Karpas-422 (cell line): ENCODE measurements around the gene STK32B. TPM values are rescaled to one million over a fixed set of nuclear protein-coding genes. Genes with fewer than 3 reads are reported as not detected.

Experiments used
- DNase-seq: peaks from one replicate; pipeline ENCODE4 v3.0.0-alpha.2; 2015
- H2AFZ ChIP-seq: fragments of 200-600 bp; sonication (generic); 2 replicates; pipeline ENCODE4 v1.6.1; 2014; ENCODE audit warnings: antibody characterized with exemption, low read length, mixed read lengths
- H3K27ac ChIP-seq: fragments of 200-600 bp; sonication (generic); 2 replicates; pipeline ENCODE4 v1.5.1; 2014; ENCODE audit warnings: mild to moderate bottlenecking, low read length, moderate library complexity
- H3K27me3 ChIP-seq: fragments of 200-600 bp; sonication (generic); 2 replicates; pipeline ENCODE4 v1.6.1; 2014; ENCODE audit warnings: low read length, mixed read lengths
- H3K36me3 ChIP-seq: fragments of 200-600 bp; sonication (generic); 2 replicates; pipeline ENCODE4 v1.6.1; 2014; ENCODE audit warnings: low read length, mixed read lengths; ENCODE audit not compliant: insufficient read depth
- H3K4me1 ChIP-seq: fragments of 200-600 bp; sonication (generic); 2 replicates; pipeline ENCODE4 v1.6.1; 2014; ENCODE audit warnings: mild to moderate bottlenecking, low read length, mixed read lengths
- H3K4me2 ChIP-seq: fragments of 200-600 bp; sonication (generic); 2 replicates; pipeline ENCODE4 v1.6.1; 2014; ENCODE audit warnings: low read length, low read depth, mild to moderate bottlenecking; ENCODE audit not compliant: poor library complexity, severe bottlenecking
- H3K4me3 ChIP-seq: fragments of 200-600 bp; sonication (generic); 2 replicates; pipeline ENCODE4 v1.5.1; 2014; ENCODE audit warnings: mild to moderate bottlenecking, antibody characterized with exemption, low read length, mixed read lengths
- H3K79me2 ChIP-seq: fragments of 200-600 bp; sonication (generic); 2 replicates; pipeline ENCODE4 v1.6.1; 2014; ENCODE audit warnings: mild to moderate bottlenecking, low read length, mixed read lengths
- H3K9ac ChIP-seq: fragments of 200-600 bp; sonication (generic); 2 replicates; pipeline ENCODE4 v1.6.0; 2014; ENCODE audit warnings: low read length
- H3K9me2 ChIP-seq: fragments of 200-600 bp; sonication (generic), shearing (Covaris generic); replicated peaks from 2 replicates; pipeline ENCODE4 v1.6.0; 2014; ENCODE audit warnings: mild to moderate bottlenecking, low read length, moderate library complexity; ENCODE audit not compliant: insufficient read depth
- H3K9me3 ChIP-seq: fragments of 300-700, 200-600 bp; sonication (generic); 2 replicates; pipeline ENCODE4 v1.6.1; 2014; ENCODE audit warnings: low read length, mixed read lengths
- H4K20me1 ChIP-seq: fragments of 200-600 bp; sonication (generic); 2 replicates; pipeline ENCODE4 v1.6.1; 2014; ENCODE audit warnings: mild to moderate bottlenecking, antibody characterized with exemption, low read length, low read depth; ENCODE audit not compliant: insufficient read depth
- total RNA-seq: library from RNA; depleted of rRNA; stranded (reverse); fragments of >200 nt; shearing (Covaris generic); gene quantifications from 2 replicates; pipeline ENCODE4 v1.2.3, GENCODE V29; 2014; ENCODE audit warnings: low replicate concordance

STK32B gene
- total RNA-seq, 1 experiment from 2014 or later, result not detected

DNA sequence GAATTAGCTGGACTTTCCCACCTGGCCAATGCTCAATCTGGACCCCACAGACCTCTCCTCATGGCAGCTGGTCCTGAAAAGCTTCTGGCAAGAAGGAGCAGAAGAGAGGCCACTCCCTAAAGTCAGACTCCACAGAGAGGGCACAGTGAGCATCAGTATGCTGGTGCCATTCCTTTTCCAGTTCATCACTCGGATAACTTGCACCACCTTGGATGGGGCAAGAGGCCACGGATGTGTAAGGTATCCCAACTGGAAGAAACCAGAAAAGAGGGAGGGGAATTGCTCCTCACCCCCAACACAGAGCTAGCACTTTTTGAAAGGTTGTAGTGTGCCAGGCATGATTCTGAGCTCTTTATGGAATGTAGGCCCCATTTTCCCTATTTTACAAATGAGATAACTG lies 85.9 kb downstream of the STK32B start:
- no peaks in the 10 kb centered on the region for H3K79me2 ChIP-seq
- H3K4me2 ChIP-seq, result no peak overlapping the region
- no peak overlapping the region for H3K9ac ChIP-seq
- no peak for DNase-seq
- H3K4me1 ChIP-seq, result no peaks in the 10 kb centered on the region
- H3K27me3 ChIP-seq, result no peaks in the 10 kb centered on the region
- H3K4me3 ChIP-seq, result no peak overlapping the region
- no peak overlapping the region for H3K27ac ChIP-seq
- no peak overlapping the region for H2AFZ ChIP-seq
- H4K20me1 ChIP-seq, result no peaks in the 10 kb centered on the region
- H3K9me2 ChIP-seq, result no peaks in the 10 kb centered on the region
- H3K36me3 ChIP-seq, result no peaks in the 10 kb centered on the region
- H3K9me3 ChIP-seq, result no peaks in the 10 kb centered on the region

DNA sequence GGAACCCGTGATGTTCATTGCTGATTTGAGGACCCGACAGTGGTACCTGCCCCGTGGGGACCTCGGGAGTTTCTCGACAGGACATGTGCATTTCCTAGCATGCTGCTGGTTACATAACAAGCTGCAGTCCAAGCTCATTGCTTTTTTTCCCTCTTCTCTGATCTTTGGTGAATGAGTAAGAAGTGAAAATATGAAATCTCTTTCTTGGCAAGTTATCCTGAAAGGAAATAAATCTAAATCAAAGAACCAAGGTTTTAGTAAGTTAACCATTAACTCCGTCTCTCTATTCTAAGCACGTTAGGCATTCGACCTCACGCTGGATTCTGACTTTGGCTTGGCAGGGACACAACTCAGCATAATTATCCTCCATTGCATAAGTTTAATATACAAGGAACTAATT lies 86.6 kb downstream of the STK32B start:
- H3K27me3 ChIP-seq, result no peaks in the 10 kb centered on the region
- H3K9me2 ChIP-seq, result no peaks in the 10 kb centered on the region
- H3K4me2 ChIP-seq, result no peak overlapping the region
- H3K36me3 ChIP-seq, result no peaks in the 10 kb centered on the region
- H3K4me1 ChIP-seq, result no peaks in the 10 kb centered on the region
- DNase-seq, result no peak
- H3K9ac ChIP-seq, result no peak overlapping the region
- no peaks in the 10 kb centered on the region for H3K79me2 ChIP-seq
- H2AFZ ChIP-seq, result no peak overlapping the region
- H4K20me1 ChIP-seq, result no peaks in the 10 kb centered on the region
- H3K27ac ChIP-seq, result no peak overlapping the region
- no peak overlapping the region for H3K4me3 ChIP-seq
- no peaks in the 10 kb centered on the region for H3K9me3 ChIP-seq

DNA sequence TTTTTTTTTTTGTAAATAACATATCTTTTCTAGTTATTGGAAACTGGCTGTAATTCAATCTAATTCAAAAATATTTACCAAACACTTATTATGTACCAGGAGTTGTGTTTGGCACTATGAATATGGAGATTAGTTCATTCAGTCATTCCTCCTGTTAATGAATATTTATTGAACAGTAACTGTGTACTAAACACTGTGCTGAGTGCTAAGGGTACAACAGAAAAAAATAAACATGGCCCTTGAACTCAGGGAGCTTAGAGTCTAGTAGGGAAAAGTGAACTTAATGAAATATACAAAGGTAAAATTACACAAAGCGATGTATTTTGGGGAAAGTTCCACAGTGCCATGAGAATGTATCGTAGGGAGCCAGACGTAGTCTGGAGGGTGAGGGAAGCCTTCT lies 87.1 kb downstream of the STK32B start:
- Histone ChIP-seq H3K27me3 (no peaks in the 10 kb centered on the region), H3K9me2 (no peaks in the 10 kb centered on the region), H2AFZ (no peak overlapping the region), H3K36me3 (no peaks in the 10 kb centered on the region), H3K4me3 (no peak overlapping the region), H3K27ac (no peak overlapping the region), H3K4me1 (no peaks in the 10 kb centered on the region), H3K79me2 (no peaks in the 10 kb centered on the region), H3K9me3 (no peaks in the 10 kb centered on the region), H3K9ac (no peak overlapping the region), H4K20me1 (no peaks in the 10 kb centered on the region), H3K4me2 (no peak overlapping the region)
- no peak for DNase-seq

DNA sequence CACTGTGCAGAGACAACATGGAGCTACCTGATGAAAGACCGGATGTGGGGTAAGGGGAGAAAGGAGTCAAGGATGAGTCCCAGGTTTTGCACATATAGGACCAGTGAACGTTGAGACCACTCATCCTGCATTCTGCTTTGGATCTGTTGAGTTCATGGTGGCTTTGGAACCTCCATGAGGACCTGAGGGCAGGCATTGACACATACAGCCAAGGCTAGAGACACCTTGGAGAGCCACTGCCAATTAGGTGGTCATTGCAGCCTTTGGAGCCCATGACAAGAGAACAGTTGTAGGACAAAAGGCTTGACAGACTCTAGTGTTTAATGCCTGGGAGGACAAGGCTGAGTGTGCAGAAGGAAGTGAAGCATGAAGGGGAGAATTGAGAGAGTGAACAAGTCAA lies 87.9 kb downstream of the STK32B start:
- Histone ChIP-seq H3K36me3 (no peaks in the 10 kb centered on the region), H3K27me3 (no peaks in the 10 kb centered on the region), H3K9me2 (no peaks in the 10 kb centered on the region), H3K4me3 (no peak overlapping the region), H2AFZ (no peak overlapping the region), H3K9me3 (no peaks in the 10 kb centered on the region), H3K9ac (no peak overlapping the region), H3K4me2 (no peak overlapping the region), H3K27ac (no peak overlapping the region), H3K79me2 (no peaks in the 10 kb centered on the region), H4K20me1 (no peaks in the 10 kb centered on the region), H3K4me1 (no peaks in the 10 kb centered on the region)
- DNase-seq, result no peak

DNA sequence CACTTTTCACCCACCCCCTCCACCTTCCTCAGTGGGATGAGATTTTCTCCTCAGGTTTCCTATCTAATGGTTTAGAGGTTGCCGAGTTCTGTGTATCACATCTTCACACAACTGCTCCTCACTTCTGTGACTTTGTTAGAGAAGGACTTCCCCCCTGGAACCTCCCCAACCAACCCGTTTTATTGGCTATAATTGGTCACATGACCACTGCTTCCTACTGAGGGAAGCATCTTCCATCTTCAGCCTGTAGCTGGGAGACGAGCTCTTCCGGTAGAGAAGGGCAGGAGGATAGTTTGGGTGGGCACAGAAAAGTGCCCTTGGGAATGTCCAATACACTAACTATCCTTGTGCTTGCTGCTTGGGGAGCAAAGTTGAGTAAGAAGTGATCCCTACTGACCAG lies 90.5 kb downstream of the STK32B start:
- H3K4me3 ChIP-seq, result no peak overlapping the region
- no peaks in the 10 kb centered on the region for H3K9me2 ChIP-seq
- no peaks in the 10 kb centered on the region for H3K4me1 ChIP-seq
- H3K9me3 ChIP-seq, result no peaks in the 10 kb centered on the region
- no peak for DNase-seq
- no peaks in the 10 kb centered on the region for H4K20me1 ChIP-seq
- H3K9ac ChIP-seq, result no peak overlapping the region
- H2AFZ ChIP-seq, result no peak overlapping the region
- no peaks in the 10 kb centered on the region for H3K79me2 ChIP-seq
- 0 out of 2 replicates have a peak, but pooled peaks cover 3% of the 10 kb centered on the region for H3K27me3 ChIP-seq
- no peaks in the 10 kb centered on the region for H3K36me3 ChIP-seq
- H3K4me2 ChIP-seq, result no peak overlapping the region
- no peak overlapping the region for H3K27ac ChIP-seq

DNA sequence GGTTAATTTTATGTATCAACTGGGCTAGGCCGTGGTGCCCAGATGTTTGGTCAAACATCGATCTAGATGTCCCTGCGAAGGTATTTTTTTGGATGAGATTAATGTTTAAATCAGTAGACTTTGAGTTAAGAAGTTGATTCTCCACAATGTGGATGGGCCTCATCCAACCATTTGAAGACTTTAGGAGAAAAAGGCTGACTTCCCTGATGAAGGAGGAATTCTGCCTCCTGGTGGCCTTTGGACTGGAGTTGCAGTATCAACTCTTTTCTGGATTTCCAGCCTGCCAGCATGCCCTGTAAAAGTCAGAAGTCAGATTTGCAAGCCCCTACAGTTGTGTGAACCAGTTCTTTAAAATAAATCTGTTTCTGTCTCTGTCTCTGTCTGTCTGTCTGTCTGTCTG lies 91.4 kb downstream of the STK32B start:
- Histone ChIP-seq H3K9ac (no peak overlapping the region), H3K4me1 (no peaks in the 10 kb centered on the region), H4K20me1 (no peaks in the 10 kb centered on the region), H3K9me2 (no peaks in the 10 kb centered on the region), H3K4me3 (no peak overlapping the region), H2AFZ (no peak overlapping the region), H3K4me2 (no peak overlapping the region), H3K27me3 (0 out of 2 replicates have a peak, but pooled peaks cover 3% of the 10 kb centered on the region), H3K27ac (no peak overlapping the region), H3K79me2 (no peaks in the 10 kb centered on the region), H3K9me3 (no peaks in the 10 kb centered on the region), H3K36me3 (no peaks in the 10 kb centered on the region)
- DNase-seq, result peak; percentile 53

DNA sequence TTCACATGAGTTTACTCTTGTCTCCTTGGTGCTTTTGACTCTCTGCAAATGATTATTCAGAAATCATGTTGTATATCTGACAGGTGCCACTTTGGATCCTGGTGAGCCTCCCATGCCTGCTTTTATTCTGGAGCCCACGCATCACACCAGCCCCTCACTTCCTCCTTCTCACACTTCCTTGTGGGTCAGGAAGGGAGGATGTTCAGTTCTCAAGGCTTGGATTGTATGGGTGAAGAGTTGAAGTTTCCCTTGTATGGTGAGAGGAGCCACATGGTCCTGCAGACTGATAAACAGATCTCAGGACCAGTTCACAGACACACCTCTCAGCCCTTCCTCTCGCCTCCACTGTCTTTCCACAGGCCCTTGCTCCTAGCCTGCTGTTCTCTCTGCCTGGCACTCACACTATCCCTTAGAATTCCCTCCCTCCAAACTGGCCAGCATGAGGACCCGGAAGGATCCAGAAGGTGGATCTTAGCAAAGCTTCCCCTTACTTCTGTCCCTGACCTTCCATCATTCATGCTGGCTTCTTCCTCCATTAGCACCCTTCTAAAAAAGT lies 92.1 kb downstream of the STK32B start:
- Histone ChIP-seq H3K9ac (no peak overlapping the region), H3K27ac (no peak overlapping the region), H3K4me3 (no peak overlapping the region), H3K79me2 (no peaks in the 10 kb centered on the region), H3K36me3 (no peaks in the 10 kb centered on the region), H3K27me3 (0 out of 2 replicates have a peak, but pooled peaks cover 3% of the 10 kb centered on the region), H4K20me1 (no peaks in the 10 kb centered on the region), H2AFZ (no peak overlapping the region), H3K9me3 (no peaks in the 10 kb centered on the region), H3K4me1 (no peaks in the 10 kb centered on the region), H3K9me2 (no peaks in the 10 kb centered on the region), H3K4me2 (no peak overlapping the region)
- no peak for DNase-seq

DNA sequence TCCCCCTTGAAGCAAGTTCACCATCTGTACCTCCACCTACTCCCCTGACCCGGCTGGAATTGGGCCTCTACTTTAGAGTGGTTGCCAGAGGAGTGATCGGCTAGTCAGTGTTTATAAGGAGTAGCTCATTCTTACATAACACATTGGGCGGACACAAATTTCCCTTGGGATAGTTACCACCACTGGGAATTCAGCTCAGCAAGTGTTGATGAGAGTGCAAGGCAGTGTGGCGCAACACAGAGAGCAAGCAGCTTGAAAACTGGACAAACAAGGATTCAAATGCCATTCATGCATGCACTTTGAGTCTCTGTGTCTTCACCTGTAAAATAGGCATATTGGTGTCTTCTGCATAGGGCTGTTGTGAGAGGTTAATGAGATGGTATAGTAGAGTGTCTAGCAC lies 92.7 kb downstream of the STK32B start:
- H3K9ac ChIP-seq, result no peak overlapping the region
- no peaks in the 10 kb centered on the region for H3K36me3 ChIP-seq
- H3K9me3 ChIP-seq, result no peaks in the 10 kb centered on the region
- H3K27ac ChIP-seq, result no peak overlapping the region
- 0 out of 2 replicates have a peak, but pooled peaks cover 3% of the 10 kb centered on the region for H3K27me3 ChIP-seq
- H3K4me3 ChIP-seq, result no peak overlapping the region
- H2AFZ ChIP-seq, result no peak overlapping the region
- H4K20me1 ChIP-seq, result no peaks in the 10 kb centered on the region
- no peaks in the 10 kb centered on the region for H3K79me2 ChIP-seq
- no peak overlapping the region for H3K4me2 ChIP-seq
- H3K9me2 ChIP-seq, result no peaks in the 10 kb centered on the region
- DNase-seq, result no peak
- H3K4me1 ChIP-seq, result no peaks in the 10 kb centered on the region

DNA sequence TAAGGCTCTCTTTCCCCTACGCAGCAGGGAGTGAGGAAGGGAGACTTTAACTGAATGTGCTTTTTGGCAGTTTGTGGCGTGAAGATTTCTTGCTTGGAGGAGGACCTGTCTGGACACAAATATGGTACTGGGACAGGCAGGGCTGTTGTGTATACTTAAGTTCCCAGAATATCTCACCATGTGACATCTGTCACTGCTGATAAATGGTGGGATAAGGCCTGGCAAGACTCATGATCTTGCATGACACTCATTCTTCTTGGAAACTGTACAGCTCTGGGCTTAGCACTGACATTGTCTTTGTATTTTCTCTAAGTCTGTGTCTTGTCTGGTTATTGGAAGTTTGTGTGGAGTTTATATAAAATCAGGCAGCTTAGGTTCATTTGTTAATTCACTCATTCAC lies 93.1 kb downstream of the STK32B start:
- Histone ChIP-seq H3K36me3 (no peaks in the 10 kb centered on the region), H3K9me3 (no peaks in the 10 kb centered on the region), H4K20me1 (no peaks in the 10 kb centered on the region), H3K4me2 (no peak overlapping the region), H3K4me3 (no peak overlapping the region), H3K4me1 (no peaks in the 10 kb centered on the region), H2AFZ (no peak overlapping the region), H3K79me2 (no peaks in the 10 kb centered on the region), H3K9me2 (no peaks in the 10 kb centered on the region), H3K9ac (no peak overlapping the region), H3K27ac (no peak overlapping the region), H3K27me3 (0 out of 2 replicates have a peak, but pooled peaks cover 3% of the 10 kb centered on the region)
- DNase-seq, result no peak
